ENCODE results near the gene SPATA25. TPM values are rescaled to one million over a fixed set of nuclear protein-coding genes. Genes with fewer than 3 reads are reported as not detected.

Gene SPATA25
- total RNA-seq, 1 donor from 2014 or later: 2.9 TPM

- Mint-ChIP-seq H3K9me3 (ENCODE audit: unreplicated experiment) (no peaks in the 10 kb centered on the region), H3K27me3 (ENCODE audit: unreplicated experiment) (no peaks in the 10 kb centered on the region), H3K36me3 (ENCODE audit: unreplicated experiment) (peaks cover 2% of the 10 kb centered on the region), H3K27ac (ENCODE audit: unreplicated experiment) (peak within 1 kb of the TSS; percentile 93), H3K4me1 (ENCODE audit: unreplicated experiment) (peaks cover 45% of the 10 kb centered on the region), H3K4me3 (ENCODE audit: unreplicated experiment) (peak within 1 kb of the TSS; percentile 92)
- peak; percentile 98 for DNase-seq (ENCODE audit: extremely low spot score, unreplicated experiment)
- TF ChIP-seq CTCF (IDR thresholded peaks at IDR 0.05): no peak
Measured at GRCh38 chr20:45857114-45857881, 30.1 kb downstream of the SPATA25 start, which contains the start of the genes ACOT8 and ZSWIM3. Gene ACOT8 (minus strand): TSS chr20:45857392. CDS start chr20:45857315, 77 bp downstream. Gene ZSWIM3 (plus strand): TSS chr20:45857614. CDS start chr20:45857826, 212 bp downstream.

GRCh38 chr20:45853484-45853883 lies 33.9 kb downstream of the SPATA25 start:
- DNase-seq (ENCODE audit: extremely low spot score, unreplicated experiment): no peak
- Mint-ChIP-seq H3K9me3 (ENCODE audit: unreplicated experiment) (no peaks in the 10 kb centered on the region), H3K27me3 (ENCODE audit: unreplicated experiment) (no peaks in the 10 kb centered on the region), H3K36me3 (ENCODE audit: unreplicated experiment) (peaks cover 11% of the 10 kb centered on the region), H3K4me3 (ENCODE audit: unreplicated experiment) (no peak overlapping the region), H3K4me1 (ENCODE audit: unreplicated experiment) (peaks cover 27% of the 10 kb centered on the region), H3K27ac (ENCODE audit: unreplicated experiment) (no peak overlapping the region)
- TF ChIP-seq CTCF (IDR thresholded peaks at IDR 0.05): no peak

- peaks cover 11% of the 10 kb centered on the region for H3K36me3 Mint-ChIP-seq (ENCODE audit: unreplicated experiment)
- H3K4me3 Mint-ChIP-seq (ENCODE audit: unreplicated experiment): no peak overlapping the region
- no peak overlapping the region for H3K27ac Mint-ChIP-seq (ENCODE audit: unreplicated experiment)
- no peak for TF ChIP-seq CTCF (IDR thresholded peaks at IDR 0.05)
- H3K9me3 Mint-ChIP-seq (ENCODE audit: unreplicated experiment): no peaks in the 10 kb centered on the region
- no peaks in the 10 kb centered on the region for H3K27me3 Mint-ChIP-seq (ENCODE audit: unreplicated experiment)
- peaks cover 17% of the 10 kb centered on the region for H3K4me1 Mint-ChIP-seq (ENCODE audit: unreplicated experiment)
- DNase-seq (ENCODE audit: extremely low spot score, unreplicated experiment): no peak
Measured at GRCh38 chr20:45852326-45852725, 35.1 kb downstream of the SPATA25 start.

GRCh38 chr20:45851501-45851900 lies 35.9 kb downstream of the SPATA25 start:
- H3K27me3 Mint-ChIP-seq (ENCODE audit: unreplicated experiment): no peaks in the 10 kb centered on the region
- H3K9me3 Mint-ChIP-seq (ENCODE audit: unreplicated experiment): no peaks in the 10 kb centered on the region
- H3K36me3 Mint-ChIP-seq (ENCODE audit: unreplicated experiment): peaks cover 12% of the 10 kb centered on the region
- peaks cover 13% of the 10 kb centered on the region for H3K4me1 Mint-ChIP-seq (ENCODE audit: unreplicated experiment)
- TF ChIP-seq CTCF (IDR thresholded peaks at IDR 0.05): no peak
- no peak overlapping the region for H3K27ac Mint-ChIP-seq (ENCODE audit: unreplicated experiment)
- DNase-seq (ENCODE audit: extremely low spot score, unreplicated experiment): no peak
- no peak overlapping the region for H3K4me3 Mint-ChIP-seq (ENCODE audit: unreplicated experiment)

- no peak for DNase-seq (ENCODE audit: extremely low spot score, unreplicated experiment)
- Mint-ChIP-seq H3K27ac (ENCODE audit: unreplicated experiment) (no peak overlapping the region), H3K36me3 (ENCODE audit: unreplicated experiment) (peaks cover 16% of the 10 kb centered on the region), H3K27me3 (ENCODE audit: unreplicated experiment) (no peaks in the 10 kb centered on the region), H3K4me1 (ENCODE audit: unreplicated experiment) (peaks cover 8% of the 10 kb centered on the region), H3K9me3 (ENCODE audit: unreplicated experiment) (no peaks in the 10 kb centered on the region), H3K4me3 (ENCODE audit: unreplicated experiment) (no peak overlapping the region)
- no peak for TF ChIP-seq CTCF (IDR thresholded peaks at IDR 0.05)
Measured at GRCh38 chr20:45850926-45851325, 36.5 kb downstream of the SPATA25 start.

All from osteocyte (in vitro differentiated cells).